GM11168 (cell line): ENCODE data around the gene INPP5J.

Experiments
- in situ Hi-C: fragments of 300-500 bp; cut with MboI; formaldehyde crosslinking; loops from one replicate; pipeline ENCODE4 v1.12.0; 2022; ENCODE audit warnings: low sequenced_read_pairs; ENCODE audit not compliant: unreplicated experiment

The INPP5J gene

GRCh38 chr22:31086703-31087330, 35.9 kb upstream of the INPP5J start:
- in situ Hi-C loops: loop anchor here (10.0 kb wide), 1 partner anchor 132 kb away; no protein-coding TSS in a partner anchor

DNA sequence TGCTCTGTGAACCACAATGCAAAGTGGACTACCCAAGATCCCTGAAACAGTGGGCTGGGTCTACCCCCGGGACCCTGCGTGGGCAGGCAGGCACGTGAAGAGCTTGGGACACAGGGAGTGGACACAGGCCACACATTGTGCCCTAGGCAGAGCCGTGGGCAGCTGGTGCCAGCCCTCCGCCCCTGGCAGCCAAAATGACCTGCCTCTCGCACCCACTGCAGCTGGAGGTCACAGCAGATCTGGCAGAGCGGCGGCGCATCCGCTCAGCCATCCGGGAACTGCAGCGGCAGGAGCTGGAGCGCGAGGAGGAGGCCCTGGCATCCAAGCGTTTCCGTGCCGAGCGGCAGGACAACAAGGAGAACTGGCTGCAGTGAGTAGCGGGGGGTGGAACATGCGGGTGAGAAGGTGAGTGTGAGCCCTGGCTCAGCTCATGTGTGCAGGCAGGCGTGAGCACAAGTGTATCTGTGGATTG, 35.0 kb upstream of the INPP5J start:
- in situ Hi-C loops: loop anchor here (10.0 kb wide), 1 partner anchor 133 kb away; no protein-coding TSS in a partner anchor

- in situ Hi-C loops: loop anchor here (10.0 kb wide), 1 partner anchor 134 kb away; no protein-coding TSS in a partner anchor
Measured at GRCh38 chr22:31088233-31088986, 34.4 kb upstream of the INPP5J start.

DNA sequence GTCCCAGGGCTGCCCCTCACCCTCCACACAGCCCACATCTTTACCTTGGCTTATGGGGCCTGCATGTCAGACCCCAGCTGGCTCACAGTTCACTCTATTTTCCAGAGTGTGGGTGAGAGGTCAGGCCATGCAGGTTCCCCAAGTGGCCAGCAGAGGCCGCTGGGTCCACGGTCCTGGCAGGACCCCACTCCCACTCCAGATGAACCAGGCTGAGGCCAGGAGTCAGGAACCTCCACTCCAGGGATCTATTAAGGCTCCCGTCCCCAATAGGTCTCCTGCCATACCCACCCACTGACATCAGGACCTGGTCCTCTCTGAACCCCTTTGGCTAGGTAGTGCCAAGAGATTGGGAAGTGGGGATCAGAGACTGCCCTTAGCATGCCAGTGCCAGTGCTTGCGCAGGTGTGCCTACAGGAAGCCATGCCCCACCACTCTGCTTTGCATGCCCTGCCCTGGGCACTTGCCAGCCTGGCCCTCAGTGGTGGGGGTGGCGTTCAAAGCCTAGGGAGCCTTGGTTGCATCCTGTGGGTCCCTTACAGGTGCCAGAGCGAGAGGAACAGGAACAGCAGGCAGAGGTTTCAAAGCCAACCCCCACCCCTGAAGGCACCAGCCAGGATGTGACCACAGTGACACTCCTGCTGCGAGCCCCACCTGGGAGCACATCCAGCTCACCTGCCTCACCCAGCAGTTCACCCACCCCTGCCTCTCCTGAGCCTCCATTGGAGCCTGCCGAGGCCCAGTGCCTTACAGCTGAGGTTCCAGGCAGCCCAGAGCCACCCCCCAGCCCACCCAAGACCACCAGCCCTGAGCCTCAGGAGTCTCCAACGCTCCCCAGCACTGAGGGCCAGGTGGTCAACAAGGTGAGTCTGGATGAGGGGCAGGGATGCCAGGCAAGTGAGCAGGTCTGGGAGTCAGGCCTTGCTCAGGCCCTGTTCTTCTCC, 33.3 kb upstream of the INPP5J start:
- in situ Hi-C loops: loop anchor here (10.0 kb wide), 2 partner anchors 135 to 155 kb away; no protein-coding TSS in a partner anchor

- in situ Hi-C loops: loop anchor here (10.0 kb wide), 1 partner anchor 156 kb away; no protein-coding TSS in a partner anchor
Measured at GRCh38 chr22:31090217-31091085, 32.3 kb upstream of the INPP5J start.

GRCh38 chr22:31091106-31091975, 31.4 kb upstream of the INPP5J start:
- in situ Hi-C loops: loop anchor here (10.0 kb wide), 1 partner anchor 157 kb away; no protein-coding TSS in a partner anchor

- in situ Hi-C loops: loop anchor here (10.0 kb wide), 1 partner anchor 157 kb away; no protein-coding TSS in a partner anchor
Measured at GRCh38 chr22:31092161-31092560, 30.6 kb upstream of the INPP5J start.

- in situ Hi-C loops: loop anchor here (10.0 kb wide), 1 partner anchor 158 kb away; no protein-coding TSS in a partner anchor
Measured at GRCh38 chr22:31093086-31093850, 29.5 kb upstream of the INPP5J start.

GRCh38 chr22:31094021-31094551, 28.7 kb upstream of the INPP5J start:
- in situ Hi-C loops: loop anchor here (10.0 kb wide), 1 partner anchor 159 kb away; no protein-coding TSS in a partner anchor

GRCh38 chr22:31094741-31095140, 28.0 kb upstream of the INPP5J start:
- in situ Hi-C loops: loop anchor here (10.0 kb wide), 1 partner anchor 160 kb away; no protein-coding TSS in a partner anchor

- in situ Hi-C loops: loop anchor here (10.0 kb wide), 1 partner anchor 161 kb away; no protein-coding TSS in a partner anchor
Measured at GRCh38 chr22:31095637-31096249, 27.0 kb upstream of the INPP5J start.

DNA sequence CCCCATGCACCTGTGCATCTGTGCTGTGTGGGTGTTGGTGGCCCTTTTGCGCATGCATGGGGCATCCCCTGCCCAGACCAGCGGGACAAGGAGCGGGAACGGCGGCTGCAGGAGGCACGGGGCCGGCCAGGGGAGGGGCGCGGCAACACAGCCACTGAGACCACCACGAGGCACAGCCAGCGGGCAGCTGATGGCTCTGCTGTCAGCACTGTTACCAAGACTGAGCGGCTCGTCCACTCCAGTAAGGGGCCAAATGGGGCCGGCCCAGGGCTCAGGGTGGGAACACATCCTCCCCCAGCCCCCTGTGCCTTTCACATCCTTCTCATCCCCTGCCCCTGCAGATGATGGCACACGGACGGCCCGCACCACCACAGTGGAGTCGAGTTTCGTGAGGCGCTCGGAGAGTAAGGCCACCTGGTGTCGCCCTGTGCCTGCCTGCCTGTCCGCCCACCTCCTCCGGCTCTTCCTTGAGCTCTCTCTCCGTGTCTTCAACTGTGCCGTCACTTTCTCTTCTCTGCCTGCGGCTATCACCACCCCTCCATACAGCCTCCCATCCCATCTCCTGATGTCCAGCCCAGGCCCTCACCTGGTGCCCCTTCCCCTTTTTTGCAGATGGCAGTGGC, 26.0 kb upstream of the INPP5J start:
- in situ Hi-C loops: loop anchor here (10.0 kb wide), 1 partner anchor 162 kb away; no protein-coding TSS in a partner anchor

DNA sequence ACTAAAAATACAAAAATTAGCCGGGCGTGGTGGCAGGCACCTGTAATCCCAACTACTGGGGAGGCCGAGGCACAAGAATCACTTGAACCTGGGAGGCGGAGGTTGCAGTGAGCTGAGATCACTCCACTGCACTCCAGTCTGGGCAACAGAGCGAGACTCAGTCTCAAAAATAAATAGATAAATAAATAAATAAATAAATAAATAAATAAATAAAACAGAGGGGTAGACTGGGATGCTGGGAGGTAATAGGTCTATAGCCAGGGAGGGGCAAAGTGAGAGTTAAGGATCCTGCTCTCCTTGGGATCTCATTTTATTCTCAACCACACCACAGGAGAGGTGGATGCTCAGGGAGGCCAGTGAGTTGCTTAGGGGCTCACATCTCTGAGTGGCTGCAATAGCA, 25.2 kb upstream of the INPP5J start:
- in situ Hi-C loops: loop anchor here (10.0 kb wide), 1 partner anchor 163 kb away; no protein-coding TSS in a partner anchor

DNA sequence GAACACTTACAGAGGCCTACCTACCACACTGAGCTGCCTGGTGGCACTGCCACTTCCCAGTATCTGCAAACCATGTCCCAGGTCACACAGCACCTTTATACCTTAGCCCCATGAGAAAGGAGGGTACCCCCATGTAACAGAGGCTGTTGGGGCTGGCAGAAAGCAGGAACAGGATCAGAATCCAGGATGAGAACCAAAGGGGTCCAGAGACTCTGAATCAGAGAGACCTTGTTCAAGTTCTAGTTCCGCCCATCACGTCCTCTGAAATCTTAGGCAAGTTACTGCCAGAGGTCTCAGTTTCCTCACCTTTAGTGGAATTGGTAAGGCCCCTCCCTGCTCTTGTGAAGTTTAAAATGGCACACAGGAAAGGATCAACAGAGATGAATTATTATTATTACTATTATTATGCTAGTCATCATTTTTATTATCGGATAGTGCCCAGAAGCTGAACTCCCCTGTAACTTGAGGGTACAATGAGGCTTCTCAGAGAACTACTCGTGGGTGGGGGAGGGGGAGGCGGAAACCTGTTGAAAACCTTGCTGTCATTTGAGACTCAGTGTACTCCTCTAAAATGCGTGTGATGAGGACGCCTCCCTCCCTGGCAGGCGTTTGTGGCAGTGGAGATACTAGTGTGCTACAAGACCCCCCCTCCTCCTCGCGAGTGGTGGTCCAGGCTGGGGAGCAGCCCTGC, 24.7 kb upstream of the INPP5J start:
- in situ Hi-C loops: loop anchor here (10.0 kb wide), 1 partner anchor 163 kb away; no protein-coding TSS in a partner anchor

- in situ Hi-C loops: loop anchor here (10.0 kb wide), 1 partner anchor 164 kb away; no protein-coding TSS in a partner anchor
Measured at GRCh38 chr22:31098632-31099110, 24.1 kb upstream of the INPP5J start.
